HCT116 (cell line): ENCODE data around the gene MAGIX. TPM values are rescaled to one million over a fixed set of nuclear protein-coding genes. Genes with fewer than 3 reads are reported as not detected.

Source experiments
- ATAC-seq: fragments of 200-7000 bp; cut with Tn5 transposase; 2 replicates; pipeline ENCODE4 v1.9.1; 2020; ENCODE audit warnings: mild to moderate bottlenecking, moderate library complexity
- BruUV-seq: library from RNA; stranded (reverse); fragments of 400-500 nt; replicated peaks from 2 replicates; lab custom pipeline; 2021; lab: Mats Ljungman, UMichigan
- CTCF ChIA-PET: fragments of 300-600 bp; sonication (Branson Sonifier 250); formaldehyde crosslinking; loops from one replicate; lab custom pipeline; 2021; ENCODE audit warnings: antibody characterized with exemption; lab: Charles Lee
- POLR2A ChIA-PET: fragments of 300-600, 350-600 bp; sonication (Branson Sonifier 250); formaldehyde crosslinking; loops from one replicate; lab custom pipeline; 2021; ENCODE audit warnings: antibody characterized with exemption; lab: Charles Lee
- RAD21 ChIA-PET, 2 experiments: fragments of 300-600 bp; sonication (Branson Sonifier 250); formaldehyde crosslinking; loops; one replicate each; lab custom pipeline; 2023; ENCODE audit warnings: low total read pairs in 2 of 2; ENCODE audit not compliant: uncharacterized antibody in 2 of 2, unreplicated experiment in 2 of 2, low non-redundant PET in 1 of 2; lab: Charles Lee
- DNase-seq: peaks from one replicate; pipeline ENCODE4 v3.0.0-alpha.2; 2010; ENCODE audit warnings: low read depth, low spot score
- H2AFZ ChIP-seq: fragments of 200-600 bp; shearing (Covaris generic), sonication (generic); 2 replicates; pipeline ENCODE4 v1.6.1; 2017; ENCODE audit warnings: low read depth, mixed run types, mixed read lengths, antibody characterized with exemption, low read length; ENCODE audit not compliant: poor library complexity, severe bottlenecking
- H3K27ac ChIP-seq: 2 replicates; pipeline ENCODE4 v1.5.1; 2012; ENCODE audit warnings: low read depth, low read length
- H3K27me3 ChIP-seq: fragments of 200-600 bp; sonication (generic); 2 replicates; pipeline ENCODE4 v1.6.1; 2016; ENCODE audit warnings: mixed run types, low read length, mixed read lengths; ENCODE audit not compliant: insufficient read depth
- H3K36me3 ChIP-seq, 2 experiments: fragments of 200-500 bp in 1 of 2; fragments of 200-600 bp in 1 of 2; sonication (Bioruptor generic) in 1 of 2; sonication (generic) in 1 of 2; 2 replicates each; pipeline versions ENCODE4 v1.5.1 to v1.6.1; 2014 to 2016; ENCODE audit warnings: low read length in 2 of 2, inconsistent platforms in 1 of 2, mixed read lengths in 1 of 2, mixed run types in 1 of 2; ENCODE audit not compliant: insufficient read depth in 2 of 2, control insufficient read depth in 1 of 2
- H3K4me1 ChIP-seq, 2 experiments: fragments of 200-600 bp in 1 of 2; sonication (generic) in 1 of 2; 2 replicates each; pipeline versions ENCODE4 v1.5.1 to v1.6.1; 2012 to 2017; ENCODE audit warnings: low read length in 2 of 2, inconsistent platforms in 1 of 2, mild to moderate bottlenecking in 1 of 2, mixed read lengths in 1 of 2, mixed run types in 1 of 2, moderate library complexity in 1 of 2; ENCODE audit not compliant: insufficient read depth in 2 of 2, control insufficient read depth in 1 of 2
- H3K4me2 ChIP-seq: fragments of 200-600 bp; sonication (generic); 2 replicates; pipeline ENCODE4 v1.6.1; 2017; ENCODE audit warnings: mixed run types, low read length, mixed read lengths
- H3K4me3 ChIP-seq, 2 experiments: fragments of 200-600 bp in 1 of 2; sonication (generic) in 1 of 2; replicated peaks in 1 of 2; 2 replicates each; pipeline ENCODE4 v1.5.1; 2011 to 2016; ENCODE audit warnings: low read length in 2 of 2, control low read depth in 1 of 2, low read depth in 1 of 2, mild to moderate bottlenecking in 1 of 2, mixed read lengths in 1 of 2, mixed run types in 1 of 2
- H3K79me2 ChIP-seq: fragments of 200-600 bp; sonication (generic); 2 replicates; pipeline ENCODE4 v1.6.1; 2017; ENCODE audit warnings: mild to moderate bottlenecking, mixed run types, low read length, moderate library complexity, mixed read lengths; ENCODE audit not compliant: insufficient read depth
- H3K9ac ChIP-seq: fragments of 200-600 bp; sonication (generic); 2 replicates; pipeline ENCODE4 v1.6.1; 2016; ENCODE audit warnings: low read length, mixed read lengths
- H3K9me2 ChIP-seq: fragments of 200-600 bp; sonication (generic), shearing (Covaris generic); 2 replicates; pipeline ENCODE4 v1.6.1; 2017; ENCODE audit warnings: mixed run types, mild to moderate bottlenecking, moderate library complexity; ENCODE audit not compliant: insufficient read depth
- H3K9me3 ChIP-seq, 2 experiments: fragments of 200-500 bp in 1 of 2; fragments of 200-600 bp in 1 of 2; sonication (Bioruptor generic) in 1 of 2; sonication (generic) in 1 of 2; 2 replicates each; pipeline ENCODE4 v1.6.1; 2014 to 2017; ENCODE audit warnings: low read length in 2 of 2, mixed read lengths in 2 of 2, inconsistent platforms in 1 of 2, low read depth in 1 of 2, mild to moderate bottlenecking in 1 of 2, mixed run types in 1 of 2, moderate library complexity in 1 of 2; ENCODE audit not compliant: control insufficient read depth in 1 of 2, insufficient read depth in 1 of 2
- H4K20me1 ChIP-seq: fragments of 200-600 bp; sonication (generic), shearing (Covaris generic); 2 replicates; pipeline ENCODE4 v1.6.1; 2017; ENCODE audit warnings: mixed run types, mild to moderate bottlenecking, moderate library complexity; ENCODE audit not compliant: insufficient read depth
- CBX3 ChIP-seq: IDR thresholded peaks from 2 replicates; pipeline ENCODE4 v1.6.1; 2012; ENCODE audit warnings: low read depth
- EGR1 ChIP-seq: IDR thresholded peaks from 2 replicates; pipeline ENCODE4 v1.6.1; 2012; ENCODE audit warnings: low read depth
- ELF1 ChIP-seq: IDR thresholded peaks from 2 replicates; pipeline ENCODE4 v1.6.1; 2012; ENCODE audit warnings: low read depth, borderline replicate concordance
- EZH2 ChIP-seq: fragments of 200-600 bp; sonication (generic); IDR thresholded peaks from 2 replicates; pipeline ENCODE4 v1.6.1; 2017; ENCODE audit warnings: antibody characterized with exemption, mixed run types
- EZH2phosphoT487 ChIP-seq: fragments of 200-600 bp; IDR thresholded peaks from 2 replicates; pipeline ENCODE4 v1.6.1; 2018; ENCODE audit warnings: antibody characterized with exemption, borderline replicate concordance
- FOSL1 ChIP-seq: IDR thresholded peaks from 2 replicates; pipeline ENCODE4 v1.6.1; 2012; ENCODE audit warnings: low read depth
- JUND ChIP-seq: IDR thresholded peaks from 2 replicates; pipeline ENCODE4 v1.6.1; 2012
- POLR2A ChIP-seq: IDR thresholded peaks from 2 replicates; pipeline ENCODE4 v1.7.0; 2011; ENCODE audit warnings: borderline replicate concordance; ENCODE audit not compliant: insufficient read depth, insufficient read length; ENCODE audit errors: extremely low read depth
- POLR2AphosphoS5 ChIP-seq: IDR thresholded peaks from 2 replicates; pipeline ENCODE4 v1.6.1; 2011; ENCODE audit warnings: mild to moderate bottlenecking, low read depth, low read length, moderate library complexity
- RAD21 ChIP-seq: IDR thresholded peaks from 2 replicates; pipeline ENCODE4 v1.6.1; 2012; ENCODE audit warnings: low read depth, mild to moderate bottlenecking
- SIN3A ChIP-seq: IDR thresholded peaks from 2 replicates; pipeline ENCODE4 v1.6.1; 2012; ENCODE audit warnings: low read depth
- SP1 ChIP-seq: IDR thresholded peaks from 2 replicates; pipeline ENCODE4 v1.6.1; 2012; ENCODE audit warnings: low read depth
- SRF ChIP-seq: IDR thresholded peaks from 2 replicates; pipeline ENCODE4 v1.6.1; 2012; ENCODE audit warnings: low read depth
- ZFX ChIP-seq: fragments of 450-650 bp; IDR thresholded peaks from 2 replicates; pipeline ENCODE4 v1.6.1; 2017
- ZNF274 ChIP-seq: fragments of 200-500 bp; sonication (Bioruptor generic); IDR thresholded peaks from 2 replicates; pipeline ENCODE4 v1.6.1; 2014; ENCODE audit warnings: mild to moderate bottlenecking, low read depth, low read length, inconsistent platforms
- intact Hi-C: fragments of 100-400 bp; cut with micrococcal nuclease; formaldehyde crosslinking; loops from 2 replicates; pipeline ENCODE4 v1.10.0; 2022
- total RNA-seq: library from RNA; stranded (reverse); gene quantifications from one replicate; pipeline ENCODE4 v1.2.1, GENCODE V29; 2021; ENCODE audit not compliant: unreplicated experiment
- TF ChIP-seq, protein P1 (sequence below), 3 experiments: fragments of 200-600 bp in 1 of 3; sonication (generic) in 1 of 3; IDR thresholded peaks in 2 of 3; conservative IDR thresholded peaks in 1 of 3; 2 replicates each; pipeline ENCODE4 v1.5.1; 2012 to 2017; ENCODE audit warnings: low read depth in 2 of 3, low read length in 2 of 3, antibody characterized with exemption in 1 of 3, borderline replicate concordance in 1 of 3, control low read depth in 1 of 3, mild to moderate bottlenecking in 1 of 3, mixed read lengths in 1 of 3, mixed run types in 1 of 3, moderate library complexity in 1 of 3; ENCODE audit not compliant: insufficient read depth in 1 of 3
- TF ChIP-seq, protein P2 (sequence below): IDR thresholded peaks from 2 replicates; pipeline ENCODE4 v1.6.1; 2012; ENCODE audit warnings: low read depth
- TF ChIP-seq, protein P3 (sequence below): IDR thresholded peaks from 2 replicates; pipeline ENCODE4 v1.6.1; 2012
- TF ChIP-seq, protein P4 (sequence below): IDR thresholded peaks from 2 replicates; pipeline ENCODE4 v1.6.1; 2011; ENCODE audit warnings: mild to moderate bottlenecking, low read length, moderate library complexity; ENCODE audit not compliant: insufficient replicate concordance; ENCODE audit errors: extremely low read depth
- TF ChIP-seq, protein P5 (sequence below): IDR thresholded peaks from 2 replicates; pipeline ENCODE4 v1.6.1; 2012

MAGIX gene
- total RNA-seq, 1 experiment from 2014 or later, result 2.6 TPM

DNA sequence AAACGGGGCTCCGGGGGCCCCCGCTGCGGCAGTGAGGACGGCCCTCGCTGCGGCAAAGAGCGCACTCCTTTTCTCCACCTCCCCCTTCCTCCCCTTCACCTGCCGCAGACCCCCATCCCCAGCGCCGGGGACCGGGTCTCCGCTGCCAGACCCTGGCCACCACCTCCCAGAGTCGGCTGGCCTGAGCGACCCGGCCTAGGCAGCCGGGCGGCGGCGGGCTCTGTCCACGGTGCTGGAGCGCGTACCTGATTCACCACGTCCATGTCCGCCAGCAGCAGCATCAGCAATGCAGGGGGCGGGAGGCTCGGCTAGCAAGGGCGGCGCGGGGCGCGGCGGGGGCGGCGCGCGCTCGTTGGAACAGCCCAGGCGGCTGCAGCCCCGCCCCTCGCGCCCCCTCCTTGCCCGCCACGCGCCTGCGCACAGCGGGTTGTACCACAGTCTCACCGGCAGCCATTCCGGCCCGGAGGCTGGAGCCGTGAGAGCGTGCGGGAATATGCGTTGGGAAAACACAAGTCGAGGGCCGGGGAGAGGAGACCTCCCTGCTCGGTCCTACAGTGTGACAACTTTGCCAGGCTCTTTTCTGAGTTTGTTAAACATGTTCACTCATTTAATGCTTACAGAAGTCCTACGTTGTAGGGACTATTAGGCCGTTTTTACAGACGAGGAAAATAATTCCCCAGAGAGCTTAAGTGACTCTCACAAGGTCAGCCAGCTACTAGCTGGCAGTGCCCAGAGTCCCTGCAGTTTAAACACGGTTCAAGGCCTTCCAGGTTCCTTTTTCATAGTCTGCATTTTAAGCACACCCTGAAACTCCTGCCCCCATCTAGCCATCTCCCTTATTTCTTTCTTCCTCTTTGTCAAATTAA is 37.6 kb downstream of the MAGIX start, which contains the start of gene SYP:
TSS of gene SYP (minus strand) at position 288 of the 866 bp plus-strand sequence. CDS start at position 281, 7 bp downstream.
- RAD21 ChIA-PET, result no interaction called here
- no peaks in the 10 kb centered on the region for H4K20me1 ChIP-seq
- H3K27ac ChIP-seq, result peak within 1 kb of the TSS; percentile 47
- H3K9me2 ChIP-seq, result no peaks in the 10 kb centered on the region
- peak; percentile 48 for DNase-seq
- no peak within 1 kb of the TSS for H2AFZ ChIP-seq
- intact Hi-C loops, result loop anchor here (1.0 to 10.0 kb wide), 2 partner anchors 8 to 635 kb away; no protein-coding TSS in a partner anchor
- ATAC-seq, result peak; percentile 98
- H3K9ac ChIP-seq, result peak within 1 kb of the TSS; percentile 62
- H3K9me3 ChIP-seq, result no peaks in the 10 kb centered on the region
- BruUV-seq, result TSS peak; percentile 96
- CTCF ChIA-PET, result no interaction called here
- H3K4me3 ChIP-seq, result peak within 1 kb of the TSS; percentile 35 to 48
- POLR2A ChIA-PET, result interaction anchor here (1.7 kb wide), 1 partner anchor 9 kb away, joined by 8 read pairs; no protein-coding TSS in a partner anchor
- no peaks in the 10 kb centered on the region for H3K36me3 ChIP-seq
- peaks cover 3 to 6% of the 10 kb centered on the region in 2 experiments for H3K4me1 ChIP-seq
- no peaks in the 10 kb centered on the region for H3K79me2 ChIP-seq
- H3K27me3 ChIP-seq, result no peaks in the 10 kb centered on the region
- H3K4me2 ChIP-seq, result peak within 1 kb of the TSS; percentile 73
- TF ChIP-seq, protein P1, sequence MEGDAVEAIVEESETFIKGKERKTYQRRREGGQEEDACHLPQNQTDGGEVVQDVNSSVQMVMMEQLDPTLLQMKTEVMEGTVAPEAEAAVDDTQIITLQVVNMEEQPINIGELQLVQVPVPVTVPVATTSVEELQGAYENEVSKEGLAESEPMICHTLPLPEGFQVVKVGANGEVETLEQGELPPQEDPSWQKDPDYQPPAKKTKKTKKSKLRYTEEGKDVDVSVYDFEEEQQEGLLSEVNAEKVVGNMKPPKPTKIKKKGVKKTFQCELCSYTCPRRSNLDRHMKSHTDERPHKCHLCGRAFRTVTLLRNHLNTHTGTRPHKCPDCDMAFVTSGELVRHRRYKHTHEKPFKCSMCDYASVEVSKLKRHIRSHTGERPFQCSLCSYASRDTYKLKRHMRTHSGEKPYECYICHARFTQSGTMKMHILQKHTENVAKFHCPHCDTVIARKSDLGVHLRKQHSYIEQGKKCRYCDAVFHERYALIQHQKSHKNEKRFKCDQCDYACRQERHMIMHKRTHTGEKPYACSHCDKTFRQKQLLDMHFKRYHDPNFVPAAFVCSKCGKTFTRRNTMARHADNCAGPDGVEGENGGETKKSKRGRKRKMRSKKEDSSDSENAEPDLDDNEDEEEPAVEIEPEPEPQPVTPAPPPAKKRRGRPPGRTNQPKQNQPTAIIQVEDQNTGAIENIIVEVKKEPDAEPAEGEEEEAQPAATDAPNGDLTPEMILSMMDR (IDR thresholded peaks at IDR 0.05 in 2 of 3, conservative IDR thresholded peaks at IDR 0.05 in 1 of 3; ENCODE audit: borderline replicate concordance in 1 of 3, insufficient read depth in 1 of 3, low read depth in 2 of 3, low read length in 2 of 3), result no peak
- no peak for TF ChIP-seq ELF1
- TF ChIP-seq SP1, result no peak
- peak; percentile 86 for TF ChIP-seq POLR2A
- TF ChIP-seq POLR2AphosphoS5, result peak; percentile 94
- TF ChIP-seq RAD21, result no peak
- no peak for TF ChIP-seq FOSL1
- TF ChIP-seq, protein P2, sequence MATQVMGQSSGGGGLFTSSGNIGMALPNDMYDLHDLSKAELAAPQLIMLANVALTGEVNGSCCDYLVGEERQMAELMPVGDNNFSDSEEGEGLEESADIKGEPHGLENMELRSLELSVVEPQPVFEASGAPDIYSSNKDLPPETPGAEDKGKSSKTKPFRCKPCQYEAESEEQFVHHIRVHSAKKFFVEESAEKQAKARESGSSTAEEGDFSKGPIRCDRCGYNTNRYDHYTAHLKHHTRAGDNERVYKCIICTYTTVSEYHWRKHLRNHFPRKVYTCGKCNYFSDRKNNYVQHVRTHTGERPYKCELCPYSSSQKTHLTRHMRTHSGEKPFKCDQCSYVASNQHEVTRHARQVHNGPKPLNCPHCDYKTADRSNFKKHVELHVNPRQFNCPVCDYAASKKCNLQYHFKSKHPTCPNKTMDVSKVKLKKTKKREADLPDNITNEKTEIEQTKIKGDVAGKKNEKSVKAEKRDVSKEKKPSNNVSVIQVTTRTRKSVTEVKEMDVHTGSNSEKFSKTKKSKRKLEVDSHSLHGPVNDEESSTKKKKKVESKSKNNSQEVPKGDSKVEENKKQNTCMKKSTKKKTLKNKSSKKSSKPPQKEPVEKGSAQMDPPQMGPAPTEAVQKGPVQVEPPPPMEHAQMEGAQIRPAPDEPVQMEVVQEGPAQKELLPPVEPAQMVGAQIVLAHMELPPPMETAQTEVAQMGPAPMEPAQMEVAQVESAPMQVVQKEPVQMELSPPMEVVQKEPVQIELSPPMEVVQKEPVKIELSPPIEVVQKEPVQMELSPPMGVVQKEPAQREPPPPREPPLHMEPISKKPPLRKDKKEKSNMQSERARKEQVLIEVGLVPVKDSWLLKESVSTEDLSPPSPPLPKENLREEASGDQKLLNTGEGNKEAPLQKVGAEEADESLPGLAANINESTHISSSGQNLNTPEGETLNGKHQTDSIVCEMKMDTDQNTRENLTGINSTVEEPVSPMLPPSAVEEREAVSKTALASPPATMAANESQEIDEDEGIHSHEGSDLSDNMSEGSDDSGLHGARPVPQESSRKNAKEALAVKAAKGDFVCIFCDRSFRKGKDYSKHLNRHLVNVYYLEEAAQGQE, result no peak
- TF ChIP-seq, protein P3, sequence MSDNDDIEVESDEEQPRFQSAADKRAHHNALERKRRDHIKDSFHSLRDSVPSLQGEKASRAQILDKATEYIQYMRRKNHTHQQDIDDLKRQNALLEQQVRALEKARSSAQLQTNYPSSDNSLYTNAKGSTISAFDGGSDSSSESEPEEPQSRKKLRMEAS, result no peak
- TF ChIP-seq EZH2phosphoT487, result no peak
- no peak for TF ChIP-seq EZH2
- TF ChIP-seq, protein P4, sequence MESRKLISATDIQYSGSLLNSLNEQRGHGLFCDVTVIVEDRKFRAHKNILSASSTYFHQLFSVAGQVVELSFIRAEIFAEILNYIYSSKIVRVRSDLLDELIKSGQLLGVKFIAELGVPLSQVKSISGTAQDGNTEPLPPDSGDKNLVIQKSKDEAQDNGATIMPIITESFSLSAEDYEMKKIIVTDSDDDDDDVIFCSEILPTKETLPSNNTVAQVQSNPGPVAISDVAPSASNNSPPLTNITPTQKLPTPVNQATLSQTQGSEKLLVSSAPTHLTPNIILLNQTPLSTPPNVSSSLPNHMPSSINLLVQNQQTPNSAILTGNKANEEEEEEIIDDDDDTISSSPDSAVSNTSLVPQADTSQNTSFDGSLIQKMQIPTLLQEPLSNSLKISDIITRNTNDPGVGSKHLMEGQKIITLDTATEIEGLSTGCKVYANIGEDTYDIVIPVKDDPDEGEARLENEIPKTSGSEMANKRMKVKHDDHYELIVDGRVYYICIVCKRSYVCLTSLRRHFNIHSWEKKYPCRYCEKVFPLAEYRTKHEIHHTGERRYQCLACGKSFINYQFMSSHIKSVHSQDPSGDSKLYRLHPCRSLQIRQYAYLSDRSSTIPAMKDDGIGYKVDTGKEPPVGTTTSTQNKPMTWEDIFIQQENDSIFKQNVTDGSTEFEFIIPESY, result peak; percentile 68
- TF ChIP-seq CBX3, result no peak
- no peak for TF ChIP-seq SRF
- TF ChIP-seq, protein P5, sequence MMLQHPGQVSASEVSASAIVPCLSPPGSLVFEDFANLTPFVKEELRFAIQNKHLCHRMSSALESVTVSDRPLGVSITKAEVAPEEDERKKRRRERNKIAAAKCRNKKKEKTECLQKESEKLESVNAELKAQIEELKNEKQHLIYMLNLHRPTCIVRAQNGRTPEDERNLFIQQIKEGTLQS, result no peak
- no peak for TF ChIP-seq SIN3A
- TF ChIP-seq JUND, result no peak
- TF ChIP-seq ZNF274, result no peak
- TF ChIP-seq ZFX, result no peak
- no peak for TF ChIP-seq EGR1
